Measurements from ENCODE around the gene PTGES2. TPM values are rescaled to one million over a fixed set of nuclear protein-coding genes. Genes with fewer than 3 reads are reported as not detected.

PTGES2 gene
- total RNA-seq, 6 donors from 2014 or later: 45.9 to 116 (median 61.1) TPM

DNA sequence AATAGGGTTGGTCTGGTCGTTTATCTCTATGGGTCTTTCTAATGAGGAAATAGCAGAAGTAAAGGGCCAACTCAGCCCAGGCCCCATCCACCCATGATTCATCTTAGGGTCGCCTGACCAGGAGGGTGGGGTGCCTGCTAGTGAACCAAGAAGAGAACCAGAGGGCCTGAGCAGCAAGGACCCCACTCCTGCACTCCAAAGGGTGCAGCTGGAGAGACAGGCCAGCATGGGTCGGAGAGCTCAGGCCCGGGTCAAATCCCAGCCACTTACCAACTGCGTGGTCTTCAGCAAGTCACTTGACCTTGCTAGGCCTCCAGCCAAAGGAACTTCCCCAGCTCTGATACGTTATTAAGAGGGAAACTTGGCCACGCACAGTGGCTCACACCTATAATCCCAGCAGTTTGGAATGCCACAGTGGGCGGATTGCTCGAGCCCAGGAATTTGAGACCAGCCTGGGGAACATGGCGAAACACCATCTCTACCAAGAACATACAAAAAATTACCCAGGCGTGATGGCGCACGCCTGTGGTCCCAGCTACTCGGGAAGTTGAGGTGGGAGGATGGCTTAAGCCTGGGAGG is 36.9 kb upstream of the PTGES2 start:
- Histone ChIP-seq H3K27me3 (no peaks in the 10 kb centered on the region), H3K27ac (no peak overlapping the region), H3K4me3 (no peak overlapping the region), H3K9me3 (no peaks in the 10 kb centered on the region), H3K4me1 (peaks cover 8 to 23% (median 12%) of the 10 kb centered on the region in 4 donors), H3K36me3 (peaks cover 8 to 71% (median 54%) of the 10 kb centered on the region in 4 donors)
- TF ChIP-seq POLR2A (IDR thresholded peaks at IDR 0.05) (no peak), EP300 (IDR thresholded peaks at IDR 0.05) (no peak)
- TF ChIP-seq, protein P1, sequence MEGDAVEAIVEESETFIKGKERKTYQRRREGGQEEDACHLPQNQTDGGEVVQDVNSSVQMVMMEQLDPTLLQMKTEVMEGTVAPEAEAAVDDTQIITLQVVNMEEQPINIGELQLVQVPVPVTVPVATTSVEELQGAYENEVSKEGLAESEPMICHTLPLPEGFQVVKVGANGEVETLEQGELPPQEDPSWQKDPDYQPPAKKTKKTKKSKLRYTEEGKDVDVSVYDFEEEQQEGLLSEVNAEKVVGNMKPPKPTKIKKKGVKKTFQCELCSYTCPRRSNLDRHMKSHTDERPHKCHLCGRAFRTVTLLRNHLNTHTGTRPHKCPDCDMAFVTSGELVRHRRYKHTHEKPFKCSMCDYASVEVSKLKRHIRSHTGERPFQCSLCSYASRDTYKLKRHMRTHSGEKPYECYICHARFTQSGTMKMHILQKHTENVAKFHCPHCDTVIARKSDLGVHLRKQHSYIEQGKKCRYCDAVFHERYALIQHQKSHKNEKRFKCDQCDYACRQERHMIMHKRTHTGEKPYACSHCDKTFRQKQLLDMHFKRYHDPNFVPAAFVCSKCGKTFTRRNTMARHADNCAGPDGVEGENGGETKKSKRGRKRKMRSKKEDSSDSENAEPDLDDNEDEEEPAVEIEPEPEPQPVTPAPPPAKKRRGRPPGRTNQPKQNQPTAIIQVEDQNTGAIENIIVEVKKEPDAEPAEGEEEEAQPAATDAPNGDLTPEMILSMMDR (IDR thresholded peaks at IDR 0.05): no peak
- DNase-seq: no peak
- 79 to 86% methylated on average over 10 to 14 of the region's 14 CpGs for WGBS, 2 donors
- ATAC-seq (ENCODE audit: low FRiP score in 2 of 2): no peak

DNA sequence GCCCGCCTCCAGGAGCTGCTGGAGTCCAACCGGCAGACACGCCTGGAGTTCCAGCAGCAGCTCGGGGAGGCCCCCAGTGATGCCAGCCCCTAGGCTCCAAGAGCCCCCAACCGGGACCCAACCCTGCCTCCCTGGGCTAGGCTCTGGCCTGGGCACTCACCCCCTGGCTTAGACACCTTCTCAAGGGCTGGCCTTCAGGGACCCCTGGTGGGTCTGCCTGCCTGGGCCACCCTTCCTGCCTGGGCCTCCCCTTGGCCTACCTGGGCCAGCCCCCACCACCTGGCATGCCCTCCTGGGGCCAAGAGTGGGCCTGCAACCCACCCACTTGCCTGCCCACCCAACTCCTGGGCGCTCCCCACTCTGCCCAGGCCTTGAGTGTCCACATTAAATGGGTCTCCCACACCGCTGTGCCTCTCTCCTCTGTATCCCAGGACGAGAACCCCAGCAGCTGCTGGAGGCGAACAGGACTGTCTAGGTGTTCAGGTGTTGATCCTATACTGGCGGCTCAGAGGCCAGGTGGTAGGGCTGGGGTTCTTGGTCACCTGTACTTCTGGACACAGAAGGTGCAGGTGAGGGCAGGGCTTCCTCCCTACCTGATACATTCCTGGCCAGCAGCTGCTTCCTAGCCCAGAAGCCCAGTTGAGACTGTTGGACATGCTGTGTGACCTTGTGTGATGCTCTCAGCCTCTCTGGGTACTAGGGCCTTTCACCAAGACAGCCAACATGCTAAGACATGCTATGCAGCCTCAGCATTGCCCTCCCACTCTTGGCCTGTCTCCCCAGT is 36.2 kb upstream of the PTGES2 start:
- Histone ChIP-seq H3K9me3 (no peaks in the 10 kb centered on the region), H3K4me3 (no peak overlapping the region), H3K27me3 (no peaks in the 10 kb centered on the region), H3K27ac (no peak overlapping the region), H3K4me1 (peaks cover 10 to 27% (median 15%) of the 10 kb centered on the region in 4 donors), H3K36me3 (peaks cover 3 to 64% (median 47%) of the 10 kb centered on the region in 4 donors)
- ATAC-seq (ENCODE audit: low FRiP score in 2 of 2) (no peak), DNase-seq (peak in 1 of 2 donors; percentile 58)
- TF ChIP-seq, protein P1 (IDR thresholded peaks at IDR 0.05): no peak
- no peak for TF ChIP-seq EP300 (IDR thresholded peaks at IDR 0.05)
- no peak for TF ChIP-seq POLR2A (IDR thresholded peaks at IDR 0.05)
- no peak for TF ChIP-seq POLR2AphosphoS5 (IDR thresholded peaks at IDR 0.05)
- WGBS, 2 donors: 94% methylated on average over 10 of the region's 10 CpGs; no CpG with 5 or more reads in 1 of the 2 donors

DNA sequence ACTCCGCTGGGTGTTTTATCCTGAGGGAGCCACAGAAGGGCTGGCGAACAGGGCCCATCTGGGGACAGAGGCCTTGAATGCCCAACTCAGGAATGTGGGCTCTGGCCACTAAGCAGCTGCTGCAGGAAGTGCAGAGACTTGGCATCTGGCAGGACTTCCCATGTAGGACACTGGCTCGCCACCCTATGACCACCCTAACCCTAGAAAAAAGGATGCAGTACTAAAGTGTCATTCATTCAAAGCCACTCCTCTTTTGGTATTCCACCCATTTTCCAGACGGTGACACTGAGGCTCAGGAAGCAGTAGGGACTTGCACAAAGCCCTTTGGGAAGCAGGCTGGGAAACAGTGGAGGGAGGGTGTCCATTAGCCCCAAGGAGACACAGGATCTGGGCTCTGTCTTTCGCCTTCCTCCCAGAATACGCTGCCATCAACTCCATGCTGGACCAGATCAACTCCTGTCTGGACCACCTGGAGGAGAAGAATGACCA is 35.5 kb upstream of the PTGES2 start:
- no peak overlapping the region for H3K27ac ChIP-seq
- H3K27me3 ChIP-seq: no peaks in the 10 kb centered on the region
- TF ChIP-seq POLR2AphosphoS5 (IDR thresholded peaks at IDR 0.05) (no peak), POLR2A (IDR thresholded peaks at IDR 0.05) (no peak), EP300 (IDR thresholded peaks at IDR 0.05) (no peak)
- TF ChIP-seq, protein P1 (IDR thresholded peaks at IDR 0.05): no peak
- peaks cover 0 to 58% (median 41%) of the 10 kb centered on the region in 4 donors for H3K36me3 ChIP-seq
- ATAC-seq (ENCODE audit: low FRiP score in 2 of 2): no peak
- peaks cover 10 to 27% (median 15%) of the 10 kb centered on the region in 4 donors for H3K4me1 ChIP-seq
- no peak for DNase-seq
- WGBS, 2 donors: 93 to 100% methylated on average over 2 to 6 of the region's 6 CpGs
- H3K9me3 ChIP-seq: no peaks in the 10 kb centered on the region
- no peak overlapping the region for H3K4me3 ChIP-seq

DNA sequence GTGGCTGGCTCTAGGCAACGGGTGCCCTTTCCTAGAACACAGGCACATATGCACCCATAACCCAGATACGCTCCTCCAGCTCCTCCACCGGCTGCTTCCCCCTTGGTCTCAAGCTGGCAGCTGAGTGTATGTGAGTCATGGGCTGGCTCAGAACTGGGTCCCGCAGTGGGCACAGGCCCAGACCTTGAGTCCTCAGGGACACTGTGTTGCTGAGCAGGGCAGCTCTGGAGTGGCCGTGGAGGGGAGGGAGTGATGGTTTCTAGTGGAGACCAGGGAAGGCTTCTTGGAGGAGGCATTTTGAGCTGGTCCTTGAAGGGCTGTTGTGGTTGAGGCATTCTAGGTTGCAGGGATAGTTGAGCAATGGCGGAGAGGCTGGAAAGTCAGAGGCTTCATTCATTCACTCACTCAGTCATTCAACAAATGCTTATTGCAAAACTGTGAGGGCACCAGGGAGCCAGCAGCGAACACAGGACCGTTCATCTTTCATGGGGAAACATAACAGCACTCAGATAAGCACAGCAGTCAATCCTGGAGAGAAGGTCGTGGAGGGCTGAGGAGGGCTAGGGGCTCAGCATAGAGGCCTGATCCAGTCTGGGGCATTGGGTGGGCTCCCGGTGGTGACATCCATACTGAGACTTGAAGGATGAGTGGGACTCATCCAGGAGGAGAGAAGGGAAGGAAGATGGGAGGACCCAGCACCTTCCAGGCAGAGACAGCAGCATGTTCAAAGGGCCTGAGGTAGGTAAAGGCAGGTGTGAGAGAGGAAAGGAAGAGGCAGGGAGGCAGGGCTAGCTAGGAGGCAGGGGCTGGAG is 34.9 kb upstream of the PTGES2 start:
- Histone ChIP-seq H3K27ac (no peak overlapping the region), H3K4me3 (no peak overlapping the region), H3K36me3 (peaks cover 0 to 51% (median 34%) of the 10 kb centered on the region in 4 donors), H3K4me1 (peaks cover 10 to 27% (median 15%) of the 10 kb centered on the region in 4 donors), H3K9me3 (no peaks in the 10 kb centered on the region), H3K27me3 (no peaks in the 10 kb centered on the region)
- ATAC-seq (ENCODE audit: low FRiP score in 2 of 2) (no peak), DNase-seq (no peak)
- TF ChIP-seq POLR2AphosphoS5 (IDR thresholded peaks at IDR 0.05): no peak
- TF ChIP-seq POLR2A (IDR thresholded peaks at IDR 0.05): no peak
- TF ChIP-seq, protein P1 (IDR thresholded peaks at IDR 0.05): no peak
- TF ChIP-seq EP300 (IDR thresholded peaks at IDR 0.05): no peak
- 86 to 89% methylated on average over 10 of the region's 10 CpGs for WGBS, 2 donors

All from upper lobe of left lung (tissue), 6 donors.